K562 (cell line): ENCODE results near the gene PAIP2.

Experiments
- FOXJ3 ChIP-seq: sonication (generic); formaldehyde crosslinking; IDR thresholded peaks from 2 replicates; pipeline ENCODE4 v1.4.0; 2020; ENCODE audit warnings: mild to moderate bottlenecking, missing genetic modification reagents
- POLR3A ChIP-seq: IDR thresholded peaks from 2 replicates; pipeline ENCODE4 v1.6.1; 2011; ENCODE audit warnings: borderline replicate concordance, mild to moderate bottlenecking, moderate library complexity; ENCODE audit not compliant: insufficient read length, insufficient read depth; ENCODE audit errors: extremely low read depth
- SAP30 ChIP-seq: fragments of 200-600 bp; sonication (generic); IDR thresholded peaks from 2 replicates; pipeline ENCODE4 v1.6.1; 2012; ENCODE audit warnings: borderline replicate concordance, low read depth, mild to moderate bottlenecking, moderate library complexity, low read length, control low read depth, inconsistent platforms; ENCODE audit not compliant: insufficient read depth, poor library complexity, severe bottlenecking
- SMARCC2 ChIP-seq: fragments of 450-650 bp; IDR thresholded peaks from 2 replicates; pipeline ENCODE4 v1.6.1; 2017; ENCODE audit warnings: antibody characterized with exemption, moderate library complexity, mild to moderate bottlenecking, low read depth
- TAF1 ChIP-seq: IDR thresholded peaks from 2 replicates; pipeline ENCODE4 v1.6.1; 2011; ENCODE audit warnings: mild to moderate bottlenecking, low read length, moderate library complexity; ENCODE audit not compliant: insufficient read depth, control insufficient read depth, severe bottlenecking; ENCODE audit errors: extremely low read depth
- TRIM24 ChIP-seq, 2 experiments: fragments of 450-650 bp; IDR thresholded peaks; 2 replicates each; pipeline ENCODE4 v1.6.1; 2016
- ZBTB17 ChIP-seq: fragments of 450-650 bp; formaldehyde crosslinking; IDR thresholded peaks from 2 replicates; pipeline ENCODE4 v1.4.0; 2020; ENCODE audit warnings: mild to moderate bottlenecking
- ZFP1 ChIP-seq: fragments of 450-650 bp; formaldehyde crosslinking; IDR thresholded peaks from 2 replicates; pipeline ENCODE4 v1.4.0; 2020; ENCODE audit warnings: mild to moderate bottlenecking, mixed read lengths
- ZNF507 ChIP-seq: conservative IDR thresholded peaks from 2 replicates; pipeline ENCODE4 v1.6.1; 2017; ENCODE audit warnings: missing genetic modification characterization, missing compliant biosample characterization
- TF ChIP-seq, protein P1 (sequence below), 3 experiments: IDR thresholded peaks in 2 of 3; conservative IDR thresholded peaks in 1 of 3; 2 replicates each; pipeline ENCODE4 v1.5.1; 2011 to 2012; ENCODE audit warnings: low read length in 3 of 3, mild to moderate bottlenecking in 3 of 3, control low read depth in 2 of 3, improper control_type of control experiment in 1 of 3, inconsistent platforms in 1 of 3, low read depth in 1 of 3, mixed read lengths in 1 of 3, moderate library complexity in 1 of 3; ENCODE audit not compliant: insufficient read depth in 2 of 3
- TF ChIP-seq, protein P2 (sequence below), 2 experiments: fragments of 450-650 bp in 1 of 2; sonication (generic) in 1 of 2; formaldehyde crosslinking in 1 of 2; IDR thresholded peaks in 1 of 2; conservative IDR thresholded peaks in 1 of 2; 2 replicates each; pipeline versions ENCODE4 v1.6.1 to v1.8.1; 2016 to 2023; ENCODE audit warnings: mild to moderate bottlenecking in 2 of 2, moderate library complexity in 2 of 2, inconsistent platforms in 1 of 2, missing genetic modification reagents in 1 of 2

DNA sequence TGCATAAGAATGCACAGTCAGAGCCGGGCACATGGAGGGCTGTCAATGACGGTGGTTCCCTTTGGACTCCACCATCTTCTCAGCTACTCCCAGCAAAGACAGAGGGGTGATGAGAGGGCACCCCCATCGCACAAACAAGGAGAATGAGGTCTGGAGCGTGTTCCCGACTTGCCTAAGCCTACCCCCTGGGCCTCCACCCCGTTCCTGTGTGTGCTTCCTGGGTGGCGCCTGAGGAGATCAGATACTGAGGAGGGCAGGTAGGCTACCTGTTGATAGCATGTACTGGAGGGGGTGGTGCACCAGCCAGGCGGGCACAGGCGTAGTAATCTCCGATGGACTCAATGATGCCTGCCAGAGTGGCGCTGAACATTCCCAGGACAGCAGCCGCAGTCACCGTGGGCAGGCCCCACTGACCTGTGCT lies 37.3 kb downstream of the PAIP2 start:
- TF ChIP-seq ZFP1 (no peak), FOXJ3 (CRISPR knock-in tag) (no peak), SAP30 (no peak), ZBTB17 (CRISPR knock-in tag) (no peak), POLR3A (no peak), ZNF507 (no peak), SMARCC2 (no peak), TAF1 (no peak), TRIM24 (IDR thresholded peaks at IDR 0.05) (no peak)
- TF ChIP-seq, protein P1, sequence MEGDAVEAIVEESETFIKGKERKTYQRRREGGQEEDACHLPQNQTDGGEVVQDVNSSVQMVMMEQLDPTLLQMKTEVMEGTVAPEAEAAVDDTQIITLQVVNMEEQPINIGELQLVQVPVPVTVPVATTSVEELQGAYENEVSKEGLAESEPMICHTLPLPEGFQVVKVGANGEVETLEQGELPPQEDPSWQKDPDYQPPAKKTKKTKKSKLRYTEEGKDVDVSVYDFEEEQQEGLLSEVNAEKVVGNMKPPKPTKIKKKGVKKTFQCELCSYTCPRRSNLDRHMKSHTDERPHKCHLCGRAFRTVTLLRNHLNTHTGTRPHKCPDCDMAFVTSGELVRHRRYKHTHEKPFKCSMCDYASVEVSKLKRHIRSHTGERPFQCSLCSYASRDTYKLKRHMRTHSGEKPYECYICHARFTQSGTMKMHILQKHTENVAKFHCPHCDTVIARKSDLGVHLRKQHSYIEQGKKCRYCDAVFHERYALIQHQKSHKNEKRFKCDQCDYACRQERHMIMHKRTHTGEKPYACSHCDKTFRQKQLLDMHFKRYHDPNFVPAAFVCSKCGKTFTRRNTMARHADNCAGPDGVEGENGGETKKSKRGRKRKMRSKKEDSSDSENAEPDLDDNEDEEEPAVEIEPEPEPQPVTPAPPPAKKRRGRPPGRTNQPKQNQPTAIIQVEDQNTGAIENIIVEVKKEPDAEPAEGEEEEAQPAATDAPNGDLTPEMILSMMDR (IDR thresholded peaks at IDR 0.05 in 2 of 3, conservative IDR thresholded peaks at IDR 0.05 in 1 of 3; ENCODE audit: insufficient read depth in 2 of 3, low read depth in 1 of 3, low read length in 3 of 3), result no peak
- TF ChIP-seq, protein P2, sequence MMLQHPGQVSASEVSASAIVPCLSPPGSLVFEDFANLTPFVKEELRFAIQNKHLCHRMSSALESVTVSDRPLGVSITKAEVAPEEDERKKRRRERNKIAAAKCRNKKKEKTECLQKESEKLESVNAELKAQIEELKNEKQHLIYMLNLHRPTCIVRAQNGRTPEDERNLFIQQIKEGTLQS (IDR thresholded peaks at IDR 0.05), result no peak
- TF ChIP-seq, protein P2 (CRISPR knock-in tag; conservative IDR thresholded peaks at IDR 0.05), result no peak
